CD4-positive, alpha-beta memory T cell (primary cell): ENCODE data around the gene TPX2. TPM values are rescaled to one million over a fixed set of nuclear protein-coding genes. Genes with fewer than 3 reads are reported as not detected.
"Not testable (repeated sequence)": the region's sequence is repeated elsewhere in the genome, so short reads cannot be mapped to it uniquely, and the experiment has no call there.

Experiments used
- CTCF ChIA-PET: fragments of 350-600 bp; sonication (Branson Sonifier 250); formaldehyde crosslinking; loops from one replicate; lab custom pipeline; 2021; ENCODE audit warnings: inconsistent platforms; ENCODE audit not compliant: partially characterized antibody; lab: Charles Lee
- POLR2A ChIA-PET: fragments of 350-600 bp; sonication (Branson Sonifier 250); formaldehyde crosslinking; loops from one replicate; lab custom pipeline; 2021; ENCODE audit not compliant: partially characterized antibody; lab: Charles Lee
- DNase-seq, 5 donors: peaks; one replicate each; pipeline versions ENCODE4 v3.0.0 to v3.0.0-alpha.2; 2020 to 2022; ENCODE audit warnings: mixed read lengths in 1 of 5
- H3K27ac ChIP-seq: one replicate; pipeline ENCODE4 v1.7.0; 2013; ENCODE audit warnings: low read depth, low read length
- H3K27me3 ChIP-seq: 2 replicates; pipeline ENCODE4 v1.7.0; 2013; ENCODE audit warnings: mild to moderate bottlenecking, low read length, moderate library complexity; ENCODE audit not compliant: insufficient read depth
- H3K36me3 ChIP-seq: 2 replicates; pipeline ENCODE4 v1.7.0; 2013; ENCODE audit warnings: mild to moderate bottlenecking, low read length, moderate library complexity; ENCODE audit not compliant: insufficient read depth
- H3K4me1 ChIP-seq: 2 replicates; pipeline ENCODE4 v1.7.0; 2013; ENCODE audit warnings: mild to moderate bottlenecking, low read length, moderate library complexity; ENCODE audit not compliant: insufficient read depth
- H3K4me3 ChIP-seq, 2 donors: one replicate each; pipeline ENCODE4 v1.7.0; 2013; ENCODE audit warnings: low read length in 2 of 2, mild to moderate bottlenecking in 1 of 2
- H3K9me3 ChIP-seq, 2 donors: one replicate each; pipeline ENCODE4 v1.7.0; 2013; ENCODE audit warnings: low read length in 2 of 2, control low read depth in 1 of 2; ENCODE audit not compliant: control insufficient read depth in 1 of 2
- H3K27ac Mint-ChIP-seq, 7 donors: one replicate each; pipeline ENCODE4 v1.8.0; 2020 to 2021; ENCODE audit warnings: mixed read lengths in 7 of 7, mild to moderate bottlenecking in 6 of 7, inconsistent platforms in 3 of 7, moderate library complexity in 3 of 7
- H3K27me3 Mint-ChIP-seq, 2 donors: one replicate each; pipeline ENCODE4 v1.8.0; 2020 to 2021; ENCODE audit warnings: mixed read lengths in 2 of 2
- H3K36me3 Mint-ChIP-seq, 2 donors: one replicate each; pipeline ENCODE4 v1.8.0; 2020 to 2021; ENCODE audit warnings: mixed read lengths in 2 of 2, inconsistent platforms in 1 of 2, mild to moderate bottlenecking in 1 of 2
- H3K4me1 Mint-ChIP-seq, 4 donors: one replicate each; pipeline ENCODE4 v1.8.0; 2020 to 2021; ENCODE audit warnings: mixed read lengths in 4 of 4, mild to moderate bottlenecking in 1 of 4
- H3K4me3 Mint-ChIP-seq, 8 donors: one replicate each; pipeline ENCODE4 v1.8.0; 2020 to 2021; ENCODE audit warnings: mixed read lengths in 8 of 8, mild to moderate bottlenecking in 7 of 8, moderate library complexity in 6 of 8, inconsistent platforms in 3 of 8
- H3K9me3 Mint-ChIP-seq, 8 donors: one replicate each; pipeline ENCODE4 v1.8.0; 2020 to 2021; ENCODE audit warnings: mixed read lengths in 8 of 8, mild to moderate bottlenecking in 5 of 8, inconsistent platforms in 3 of 8, moderate library complexity in 1 of 8
- intact Hi-C: fragments of 100-400 bp; cut with micrococcal nuclease; formaldehyde crosslinking; loops from one replicate; pipeline ENCODE4 v1.15.1; 2023
- polyA plus RNA-seq, 2 donors: library from polyadenylated mRNA; unstranded; fragments of 300-500 nt; fragmentation: Illumina TruSeq; gene quantifications; one replicate each; pipeline ENCODE4 v1.2.3, GENCODE V29; 2021
- total RNA-seq, 2 experiments: library from RNA; stranded (reverse); gene quantifications; one replicate each; pipeline ENCODE4 v1.2.3, GENCODE V29; 2021

Gene TPX2
- total and polyA plus RNA-seq, 4 experiments from 2014 or later = 0.30 to 0.85 (median 0.60) TPM

DNA sequence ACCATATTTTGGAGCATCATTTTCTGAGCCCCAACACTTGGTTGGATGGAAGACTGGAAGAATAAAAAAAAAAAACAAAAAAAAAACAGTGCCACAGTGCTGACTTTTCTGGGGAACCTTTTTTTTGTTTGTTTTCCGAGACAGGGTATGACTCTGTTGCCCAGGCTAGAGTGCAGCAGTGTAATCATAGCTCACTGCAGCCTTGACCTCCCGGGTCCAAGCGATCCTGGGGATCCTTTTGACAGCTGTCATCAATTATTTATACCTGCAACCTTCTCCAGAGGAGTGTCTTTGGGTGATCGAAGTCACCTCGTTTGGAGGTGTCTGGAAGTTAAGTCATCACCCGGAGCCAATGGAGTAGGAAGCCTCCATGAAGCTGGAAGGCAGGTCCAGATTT lies 7.8 kb upstream of the TPX2 start:
- Histone ChIP-seq H3K27ac (no peak overlapping the region), H3K9me3 (no peaks in the 10 kb centered on the region), H3K4me3 (no peak overlapping the region), H3K4me1 (no peaks in the 10 kb centered on the region), H3K36me3 (no peaks in the 10 kb centered on the region), H3K27me3 (no peaks in the 10 kb centered on the region)
- DNase-seq = no peak
- Mint-ChIP-seq H3K4me1 (no peaks in the 10 kb centered on the region), H3K36me3 (no peaks in the 10 kb centered on the region), H3K4me3 (no peak overlapping the region), H3K9me3 (no peaks in the 10 kb centered on the region), H3K27me3 (no peaks in the 10 kb centered on the region), H3K27ac (no peak overlapping the region)
- POLR2A ChIA-PET = interaction anchor here (1.3 kb wide), 1 partner anchor 8 kb away, joined by 3 read pairs; the partner anchor contains the start of gene BCL2L1
- intact Hi-C loops = no loop called here
- CTCF ChIA-PET = interaction anchor here (1.0 to 1.1 kb wide), 2 partner anchors 14 to 70 kb away, joined by 3 to 4 read pairs; no protein-coding TSS in a partner anchor

DNA sequence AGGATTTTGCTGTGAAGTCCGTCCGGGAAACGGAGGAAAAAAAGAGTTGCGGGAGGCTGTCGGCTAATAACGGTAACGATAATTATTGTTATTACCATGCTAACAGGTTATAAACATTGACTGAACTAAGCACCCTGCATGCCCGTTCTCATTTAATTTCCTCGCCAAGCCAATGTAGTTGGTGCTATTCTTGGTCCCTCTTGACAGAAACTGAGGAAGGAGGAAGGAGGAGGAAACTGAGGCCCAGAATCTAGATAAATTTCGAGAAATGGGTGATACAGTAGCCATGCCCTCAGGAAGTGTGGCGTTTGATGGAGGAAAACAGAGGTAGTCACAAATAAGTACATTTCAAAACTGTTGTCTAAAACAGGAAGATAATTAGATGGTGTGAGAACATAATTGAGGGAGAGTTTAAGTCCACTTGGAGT lies 474 bp downstream of the TPX2 start:
- DNase-seq = no peak
- ChIA-PET CTCF (interaction anchor here (1.6 to 2.7 kb wide), 2 partner anchors 16 to 77 kb away, joined by 4 to 29 read pairs; partner anchors contain the start of gene BCL2L1), POLR2A (interaction anchor here (1.3 to 2.5 kb wide), 3 partner anchors 16 to 78 kb away, joined by 3 to 16 read pairs (median 11); no protein-coding TSS in a partner anchor)
- Mint-ChIP-seq H3K4me1 (peaks cover 0 to 4% (median 0%) of the 10 kb centered on the region in 4 donors), H3K27me3 (no peaks in the 10 kb centered on the region), H3K4me3 (no peak overlapping the region), H3K27ac (no peak overlapping the region), H3K9me3 (no peaks in the 10 kb centered on the region), H3K36me3 (no peaks in the 10 kb centered on the region)
- Histone ChIP-seq H3K4me3 (peak overlapping the region; percentile 38 to 72), H3K4me1 (peaks cover 19% of the 10 kb centered on the region), H3K36me3 (no peaks in the 10 kb centered on the region), H3K27ac (peak overlapping the region; percentile 38), H3K27me3 (no peaks in the 10 kb centered on the region), H3K9me3 (no peaks in the 10 kb centered on the region)
- intact Hi-C loops = loop anchor here (1.0 kb wide), 1 partner anchor 16 kb away; no protein-coding TSS in a partner anchor

DNA sequence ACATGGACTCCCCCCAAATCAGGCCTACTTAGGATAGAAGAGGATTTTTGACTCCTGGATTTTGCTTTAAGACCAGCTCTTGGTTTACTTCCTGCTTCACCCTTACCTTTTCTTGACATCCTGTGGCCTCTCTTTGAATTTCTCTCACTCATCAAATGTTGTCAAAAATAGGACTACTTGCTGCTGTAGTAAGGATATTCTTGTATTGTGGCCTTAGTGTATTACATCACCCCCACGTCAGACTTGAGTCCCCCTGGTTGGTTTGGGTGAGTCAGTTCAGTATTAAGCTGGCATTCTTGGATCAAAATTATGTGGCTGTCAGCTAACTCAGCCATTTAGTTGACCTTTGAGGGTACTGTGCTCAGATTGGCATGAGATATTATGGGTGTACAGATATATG lies 1.1 kb downstream of the TPX2 start:
- H3K36me3 ChIP-seq = no peaks in the 10 kb centered on the region
- Mint-ChIP-seq H3K9me3 (no peaks in the 10 kb centered on the region), H3K4me1 (peaks cover 0 to 4% (median 0%) of the 10 kb centered on the region in 4 donors), H3K4me3 (no peak overlapping the region), H3K27ac (no peak overlapping the region), H3K27me3 (no peaks in the 10 kb centered on the region), H3K36me3 (no peaks in the 10 kb centered on the region)
- no peaks in the 10 kb centered on the region for H3K9me3 ChIP-seq
- DNase-seq = no peak
- no peaks in the 10 kb centered on the region for H3K27me3 ChIP-seq
- H3K27ac ChIP-seq = peak overlapping the region; percentile 38
- ChIA-PET POLR2A (interaction anchor here (2.5 kb wide), 1 partner anchor 17 kb away, joined by 16 read pairs; no protein-coding TSS in a partner anchor), CTCF (interaction anchor here (1.6 to 2.7 kb wide), 2 partner anchors 17 to 78 kb away, joined by 4 to 29 read pairs; partner anchors contain the start of gene BCL2L1)
- H3K4me3 ChIP-seq = no peak overlapping the region
- H3K4me1 ChIP-seq = peaks cover 19% of the 10 kb centered on the region
- intact Hi-C loops = no loop called here

DNA sequence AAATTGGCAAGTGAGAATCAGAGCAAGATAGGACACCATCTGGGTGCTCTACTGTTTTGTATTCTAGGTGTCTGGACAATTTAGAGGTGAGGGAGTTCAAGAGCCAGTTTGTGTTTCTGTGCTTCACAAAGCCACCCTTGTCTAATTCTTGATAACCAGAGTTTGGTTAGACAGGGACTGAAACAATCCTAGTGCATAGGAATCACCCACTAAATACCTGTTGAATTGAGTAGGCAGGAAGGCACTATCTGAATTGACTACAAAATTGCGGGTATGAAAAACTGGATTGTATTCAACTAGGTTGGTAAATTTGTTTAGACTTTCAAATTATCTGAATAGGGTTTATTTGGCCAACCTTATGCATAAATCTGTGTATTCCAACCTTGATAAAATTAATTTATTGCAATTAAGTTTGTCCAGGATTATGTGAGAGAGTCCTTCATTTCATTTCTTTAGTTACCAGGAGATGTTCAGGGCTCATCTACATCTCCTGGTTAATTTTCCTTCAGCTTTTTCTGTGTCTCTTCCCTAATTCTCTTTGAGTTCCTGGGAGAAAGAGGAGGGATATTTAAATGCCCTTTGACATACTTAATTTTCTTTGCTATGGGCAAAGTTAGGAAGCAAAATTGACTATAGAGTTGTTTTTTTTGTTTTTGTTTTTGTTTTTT lies 1.7 kb downstream of the TPX2 start:
- H3K4me3 Mint-ChIP-seq = no peak overlapping the region
- Histone ChIP-seq H3K27me3 (no peaks in the 10 kb centered on the region), H3K36me3 (no peaks in the 10 kb centered on the region), H3K4me3 (no peak overlapping the region), H3K4me1 (peaks cover 19% of the 10 kb centered on the region), H3K27ac (peak overlapping the region; percentile 10), H3K9me3 (no peaks in the 10 kb centered on the region)
- POLR2A ChIA-PET = interaction anchor here (2.5 kb wide), 1 partner anchor 17 kb away, joined by 16 read pairs; no protein-coding TSS in a partner anchor
- H3K4me1 Mint-ChIP-seq = peaks cover 1 to 4% (median 2%) of the 10 kb centered on the region in 4 donors
- H3K9me3 Mint-ChIP-seq = no peaks in the 10 kb centered on the region
- H3K27me3 Mint-ChIP-seq = no peaks in the 10 kb centered on the region
- no peaks in the 10 kb centered on the region for H3K36me3 Mint-ChIP-seq
- no peak for DNase-seq
- CTCF ChIA-PET = no interaction called here
- intact Hi-C loops = no loop called here
- no peak overlapping the region for H3K27ac Mint-ChIP-seq

DNA sequence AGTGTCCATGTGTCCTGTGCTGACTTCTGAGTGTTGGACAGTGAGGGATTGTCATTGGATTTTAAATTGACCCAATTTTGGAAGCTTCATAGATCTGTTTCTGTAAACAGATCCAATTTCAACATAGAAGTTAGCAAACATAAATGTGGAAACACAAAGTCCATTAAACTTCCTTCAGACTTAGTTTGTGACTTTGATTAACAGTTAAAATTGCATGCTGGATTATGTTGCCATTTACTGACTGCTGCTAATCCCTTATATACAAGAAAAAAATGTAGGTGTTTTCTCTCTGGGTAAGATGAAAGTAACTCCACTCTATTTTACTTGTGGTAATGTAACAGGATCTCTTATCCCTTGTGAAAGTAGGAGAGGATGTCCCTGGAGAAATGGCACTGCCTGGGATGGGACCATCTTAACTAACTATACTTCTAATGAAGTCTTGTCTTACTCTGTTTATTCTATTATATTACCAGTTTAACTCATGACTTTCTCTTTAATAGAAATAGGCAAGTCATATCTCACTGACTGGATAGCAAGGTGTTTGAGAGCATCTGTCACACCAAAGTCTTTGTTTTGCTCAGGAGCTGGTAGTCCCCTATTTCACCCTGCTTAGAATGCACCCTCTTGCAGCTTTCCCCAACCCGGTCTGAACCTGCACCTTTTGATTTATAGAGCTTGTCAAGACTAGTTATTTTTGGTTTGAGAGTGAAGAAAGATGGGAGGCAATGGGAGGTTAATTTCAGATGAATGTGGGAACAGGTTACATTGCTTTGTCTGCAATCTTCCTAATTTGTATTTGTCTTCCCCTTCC lies 7.2 kb downstream of the TPX2 start:
- POLR2A ChIA-PET = no interaction called here
- H3K27ac Mint-ChIP-seq = peak overlapping the region in 1 of 7 donors; percentile 10
- H3K9me3 Mint-ChIP-seq = no peaks in the 10 kb centered on the region
- Histone ChIP-seq H3K4me3 (no peak overlapping the region), H3K27ac (no peak overlapping the region), H3K4me1 (peaks cover 12% of the 10 kb centered on the region), H3K9me3 (no peaks in the 10 kb centered on the region), H3K36me3 (no peaks in the 10 kb centered on the region), H3K27me3 (no peaks in the 10 kb centered on the region)
- peaks cover 2 to 19% (median 11%) of the 10 kb centered on the region in 4 donors for H3K4me1 Mint-ChIP-seq
- H3K27me3 Mint-ChIP-seq = no peaks in the 10 kb centered on the region
- no peaks in the 10 kb centered on the region for H3K36me3 Mint-ChIP-seq
- CTCF ChIA-PET = interaction anchor here (1.8 to 2.7 kb wide), 2 partner anchors 23 to 85 kb away, joined by 7 to 11 read pairs; no protein-coding TSS in a partner anchor
- no peak for DNase-seq
- H3K4me3 Mint-ChIP-seq = no peak overlapping the region
- intact Hi-C loops = no loop called here

DNA sequence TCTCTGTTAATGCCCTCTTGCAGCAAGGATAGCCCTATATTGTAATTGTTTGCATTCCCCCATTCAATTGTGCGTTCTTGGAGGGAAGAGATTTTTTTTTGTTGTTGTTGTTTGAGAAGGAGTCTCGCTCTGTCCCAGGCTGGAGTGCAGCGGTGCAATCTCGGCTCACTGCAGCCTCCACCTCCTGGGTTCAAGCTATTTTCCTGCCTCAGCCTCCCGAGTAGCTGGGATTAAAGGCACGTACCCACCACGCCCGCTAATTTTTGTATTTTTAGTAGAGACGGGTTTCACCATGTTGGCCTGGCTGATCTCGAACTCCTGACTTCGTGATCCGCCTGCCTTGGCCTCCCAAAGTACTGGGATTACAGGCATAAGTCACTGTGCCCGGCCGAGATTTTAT lies 7.9 kb downstream of the TPX2 start:
- POLR2A ChIA-PET, H3K36me3 Mint-ChIP-seq, H3K36me3 ChIP-seq, H3K27me3 Mint-ChIP-seq, H3K27ac ChIP-seq, intact Hi-C loops, H3K27me3 ChIP-seq, DNase-seq, H3K4me3 ChIP-seq, H3K9me3 Mint-ChIP-seq, H3K9me3 ChIP-seq: not testable (repeated sequence)
- Mint-ChIP-seq H3K27ac (peak overlapping the region in 1 of 7 donors; percentile 10), H3K4me1 (peaks cover 2 to 16% (median 11%) of the 10 kb centered on the region in 4 donors), H3K4me3 (peak overlapping the region in 1 of 8 donors; percentile 21)
- peaks cover 12% of the 10 kb centered on the region for H3K4me1 ChIP-seq
- CTCF ChIA-PET = interaction anchor here (0.8 to 2.7 kb wide), 3 partner anchors 23 to 113 kb away, joined by 3 to 11 read pairs (median 7); no protein-coding TSS in a partner anchor
